GM12878 (cell line): ENCODE data around the gene TDRD7. TPM values are rescaled to one million over a fixed set of nuclear protein-coding genes. Genes with fewer than 3 reads are reported as not detected.

Experiments
- HDAC6 ChIP-seq: fragments of 200-600 bp; sonication (generic); IDR thresholded peaks from one replicate; pipeline ENCODE4 v1.8.0; 2017; ENCODE audit warnings: antibody characterized with exemption; ENCODE audit not compliant: unreplicated experiment
- NRF1 ChIP-seq: conservative IDR thresholded peaks from 2 replicates; pipeline ENCODE4 v1.6.1; 2011; ENCODE audit warnings: mild to moderate bottlenecking, low read depth, low read length, improper control_type of control experiment
- SREBF1 ChIP-seq: IDR thresholded peaks from 2 replicates; pipeline ENCODE4 v1.6.1; 2012; ENCODE audit warnings: mild to moderate bottlenecking, low read length
- ZNF622 ChIP-seq: fragments of 450-650 bp; IDR thresholded peaks from 2 replicates; pipeline ENCODE4 v1.6.1; 2017; ENCODE audit warnings: mild to moderate bottlenecking, inconsistent platforms
- ZZZ3 ChIP-seq: IDR thresholded peaks from 2 replicates; pipeline ENCODE4 v1.6.1; 2011; ENCODE audit warnings: low read depth; ENCODE audit not compliant: control insufficient read depth, insufficient read length
- polyA plus RNA-seq, 11 experiments: library from polyadenylated mRNA; depleted of rRNA in 4 of 11; unstranded in 6 of 11; stranded (reverse) in 5 of 11; fragments of >200 nt; fragmentation: Nextera tagmentation in 4 of 11; fragmentation: Illumina TruSeq in 1 of 11; extraction: Ambion mirVana in 4 of 11; extraction: Trizol in 1 of 11; gene quantifications; 1 replicate in 1 of 11; 2 replicates in 10 of 11; pipeline versions ENCODE4 v1.2.1 to v1.2.3, GENCODE V29; 2011 to 2016; ENCODE audit warnings: inconsistent platforms in 2 of 11, missing spikeins in 2 of 11, low read depth in 1 of 11
- total RNA-seq, 4 experiments: library from RNA; depleted of rRNA in 3 of 4; stranded (reverse); fragments of >200 nt in 3 of 4; fragmentation: Illumina TruSeq in 1 of 4; extraction: Trizol in 1 of 4; gene quantifications; 2 replicates each; pipeline versions ENCODE4 v1.2.1 to v1.2.3, GENCODE V29; 2013 to 2021
- TF ChIP-seq, protein P1 (sequence below): fragments of 450-650 bp; IDR thresholded peaks from 2 replicates; pipeline ENCODE4 v1.6.1; 2017; ENCODE audit warnings: mild to moderate bottlenecking, moderate library complexity
- TF ChIP-seq, protein P2 (sequence below): IDR thresholded peaks from 2 replicates; pipeline ENCODE4 v1.6.1; 2012; ENCODE audit warnings: mild to moderate bottlenecking, low read depth, low read length
- TF ChIP-seq, protein P3 (sequence below), 3 experiments: IDR thresholded peaks in 2 of 3; conservative IDR thresholded peaks in 1 of 3; 2 replicates each; pipeline ENCODE4 v1.5.1; 2011; ENCODE audit warnings: low read depth in 3 of 3, low read length in 3 of 3, mild to moderate bottlenecking in 3 of 3, control low read depth in 2 of 3, moderate library complexity in 2 of 3, inconsistent platforms in 1 of 3, mixed read lengths in 1 of 3; ENCODE audit not compliant: control insufficient read depth in 2 of 3, insufficient read depth in 1 of 3; ENCODE audit errors: extremely low read depth in 1 of 3
- TF ChIP-seq, protein P4 (sequence below): fragments of 450-650 bp; IDR thresholded peaks from 2 replicates; pipeline ENCODE4 v1.6.1; 2016; ENCODE audit warnings: mild to moderate bottlenecking

Gene TDRD7
- total and polyA plus RNA-seq, 10 of the 15 experiments (the other 5 are each of a cell fraction or from before 2014, with no cell fraction given): 5.7 to 26.4 (median 16.2) TPM

DNA sequence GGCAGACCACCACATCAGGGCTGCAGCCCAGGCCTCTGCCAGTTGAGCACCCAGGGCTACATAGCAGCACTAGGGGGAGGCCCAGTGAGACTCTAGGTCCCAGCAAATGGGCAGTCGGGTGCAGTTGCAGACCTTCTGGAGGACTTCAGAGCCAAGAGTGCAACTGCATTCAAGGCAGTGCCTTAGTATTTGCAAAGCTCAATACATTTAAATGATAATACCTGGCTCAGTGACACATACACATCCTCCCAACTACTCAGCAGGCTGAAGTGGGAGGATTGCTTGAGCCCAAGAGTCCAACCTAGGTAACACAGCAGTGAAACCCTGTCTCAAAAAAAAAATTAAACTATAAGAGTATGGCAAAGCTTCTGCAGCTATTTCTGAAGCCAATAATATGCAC, 51.0 kb downstream of the TDRD7 start (continued):
- TF ChIP-seq NRF1 (no peak), ZNF622 (no peak), HDAC6 (no peak), ZZZ3 (no peak), SREBF1 (no peak)
- TF ChIP-seq, protein P1, sequence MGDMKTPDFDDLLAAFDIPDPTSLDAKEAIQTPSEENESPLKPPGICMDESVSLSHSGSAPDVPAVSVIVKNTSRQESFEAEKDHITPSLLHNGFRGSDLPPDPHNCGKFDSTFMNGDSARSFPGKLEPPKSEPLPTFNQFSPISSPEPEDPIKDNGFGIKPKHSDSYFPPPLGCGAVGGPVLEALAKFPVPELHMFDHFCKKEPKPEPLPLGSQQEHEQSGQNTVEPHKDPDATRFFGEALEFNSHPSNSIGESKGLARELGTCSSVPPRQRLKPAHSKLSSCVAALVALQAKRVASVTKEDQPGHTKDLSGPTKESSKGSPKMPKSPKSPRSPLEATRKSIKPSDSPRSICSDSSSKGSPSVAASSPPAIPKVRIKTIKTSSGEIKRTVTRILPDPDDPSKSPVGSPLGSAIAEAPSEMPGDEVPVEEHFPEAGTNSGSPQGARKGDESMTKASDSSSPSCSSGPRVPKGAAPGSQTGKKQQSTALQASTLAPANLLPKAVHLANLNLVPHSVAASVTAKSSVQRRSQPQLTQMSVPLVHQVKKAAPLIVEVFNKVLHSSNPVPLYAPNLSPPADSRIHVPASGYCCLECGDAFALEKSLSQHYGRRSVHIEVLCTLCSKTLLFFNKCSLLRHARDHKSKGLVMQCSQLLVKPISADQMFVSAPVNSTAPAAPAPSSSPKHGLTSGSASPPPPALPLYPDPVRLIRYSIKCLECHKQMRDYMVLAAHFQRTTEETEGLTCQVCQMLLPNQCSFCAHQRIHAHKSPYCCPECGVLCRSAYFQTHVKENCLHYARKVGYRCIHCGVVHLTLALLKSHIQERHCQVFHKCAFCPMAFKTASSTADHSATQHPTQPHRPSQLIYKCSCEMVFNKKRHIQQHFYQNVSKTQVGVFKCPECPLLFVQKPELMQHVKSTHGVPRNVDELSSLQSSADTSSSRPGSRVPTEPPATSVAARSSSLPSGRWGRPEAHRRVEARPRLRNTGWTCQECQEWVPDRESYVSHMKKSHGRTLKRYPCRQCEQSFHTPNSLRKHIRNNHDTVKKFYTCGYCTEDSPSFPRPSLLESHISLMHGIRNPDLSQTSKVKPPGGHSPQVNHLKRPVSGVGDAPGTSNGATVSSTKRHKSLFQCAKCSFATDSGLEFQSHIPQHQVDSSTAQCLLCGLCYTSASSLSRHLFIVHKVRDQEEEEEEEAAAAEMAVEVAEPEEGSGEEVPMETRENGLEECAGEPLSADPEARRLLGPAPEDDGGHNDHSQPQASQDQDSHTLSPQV: no peak
- TF ChIP-seq, protein P2, sequence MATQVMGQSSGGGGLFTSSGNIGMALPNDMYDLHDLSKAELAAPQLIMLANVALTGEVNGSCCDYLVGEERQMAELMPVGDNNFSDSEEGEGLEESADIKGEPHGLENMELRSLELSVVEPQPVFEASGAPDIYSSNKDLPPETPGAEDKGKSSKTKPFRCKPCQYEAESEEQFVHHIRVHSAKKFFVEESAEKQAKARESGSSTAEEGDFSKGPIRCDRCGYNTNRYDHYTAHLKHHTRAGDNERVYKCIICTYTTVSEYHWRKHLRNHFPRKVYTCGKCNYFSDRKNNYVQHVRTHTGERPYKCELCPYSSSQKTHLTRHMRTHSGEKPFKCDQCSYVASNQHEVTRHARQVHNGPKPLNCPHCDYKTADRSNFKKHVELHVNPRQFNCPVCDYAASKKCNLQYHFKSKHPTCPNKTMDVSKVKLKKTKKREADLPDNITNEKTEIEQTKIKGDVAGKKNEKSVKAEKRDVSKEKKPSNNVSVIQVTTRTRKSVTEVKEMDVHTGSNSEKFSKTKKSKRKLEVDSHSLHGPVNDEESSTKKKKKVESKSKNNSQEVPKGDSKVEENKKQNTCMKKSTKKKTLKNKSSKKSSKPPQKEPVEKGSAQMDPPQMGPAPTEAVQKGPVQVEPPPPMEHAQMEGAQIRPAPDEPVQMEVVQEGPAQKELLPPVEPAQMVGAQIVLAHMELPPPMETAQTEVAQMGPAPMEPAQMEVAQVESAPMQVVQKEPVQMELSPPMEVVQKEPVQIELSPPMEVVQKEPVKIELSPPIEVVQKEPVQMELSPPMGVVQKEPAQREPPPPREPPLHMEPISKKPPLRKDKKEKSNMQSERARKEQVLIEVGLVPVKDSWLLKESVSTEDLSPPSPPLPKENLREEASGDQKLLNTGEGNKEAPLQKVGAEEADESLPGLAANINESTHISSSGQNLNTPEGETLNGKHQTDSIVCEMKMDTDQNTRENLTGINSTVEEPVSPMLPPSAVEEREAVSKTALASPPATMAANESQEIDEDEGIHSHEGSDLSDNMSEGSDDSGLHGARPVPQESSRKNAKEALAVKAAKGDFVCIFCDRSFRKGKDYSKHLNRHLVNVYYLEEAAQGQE: no peak
- TF ChIP-seq, protein P3, sequence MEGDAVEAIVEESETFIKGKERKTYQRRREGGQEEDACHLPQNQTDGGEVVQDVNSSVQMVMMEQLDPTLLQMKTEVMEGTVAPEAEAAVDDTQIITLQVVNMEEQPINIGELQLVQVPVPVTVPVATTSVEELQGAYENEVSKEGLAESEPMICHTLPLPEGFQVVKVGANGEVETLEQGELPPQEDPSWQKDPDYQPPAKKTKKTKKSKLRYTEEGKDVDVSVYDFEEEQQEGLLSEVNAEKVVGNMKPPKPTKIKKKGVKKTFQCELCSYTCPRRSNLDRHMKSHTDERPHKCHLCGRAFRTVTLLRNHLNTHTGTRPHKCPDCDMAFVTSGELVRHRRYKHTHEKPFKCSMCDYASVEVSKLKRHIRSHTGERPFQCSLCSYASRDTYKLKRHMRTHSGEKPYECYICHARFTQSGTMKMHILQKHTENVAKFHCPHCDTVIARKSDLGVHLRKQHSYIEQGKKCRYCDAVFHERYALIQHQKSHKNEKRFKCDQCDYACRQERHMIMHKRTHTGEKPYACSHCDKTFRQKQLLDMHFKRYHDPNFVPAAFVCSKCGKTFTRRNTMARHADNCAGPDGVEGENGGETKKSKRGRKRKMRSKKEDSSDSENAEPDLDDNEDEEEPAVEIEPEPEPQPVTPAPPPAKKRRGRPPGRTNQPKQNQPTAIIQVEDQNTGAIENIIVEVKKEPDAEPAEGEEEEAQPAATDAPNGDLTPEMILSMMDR (IDR thresholded peaks at IDR 0.05 in 2 of 3, conservative IDR thresholded peaks at IDR 0.05 in 1 of 3; ENCODE audit: control insufficient read depth in 2 of 3, extremely low read depth in 1 of 3, insufficient read depth in 1 of 3, low read depth in 3 of 3, low read length in 3 of 3): no peak
- TF ChIP-seq, protein P4, sequence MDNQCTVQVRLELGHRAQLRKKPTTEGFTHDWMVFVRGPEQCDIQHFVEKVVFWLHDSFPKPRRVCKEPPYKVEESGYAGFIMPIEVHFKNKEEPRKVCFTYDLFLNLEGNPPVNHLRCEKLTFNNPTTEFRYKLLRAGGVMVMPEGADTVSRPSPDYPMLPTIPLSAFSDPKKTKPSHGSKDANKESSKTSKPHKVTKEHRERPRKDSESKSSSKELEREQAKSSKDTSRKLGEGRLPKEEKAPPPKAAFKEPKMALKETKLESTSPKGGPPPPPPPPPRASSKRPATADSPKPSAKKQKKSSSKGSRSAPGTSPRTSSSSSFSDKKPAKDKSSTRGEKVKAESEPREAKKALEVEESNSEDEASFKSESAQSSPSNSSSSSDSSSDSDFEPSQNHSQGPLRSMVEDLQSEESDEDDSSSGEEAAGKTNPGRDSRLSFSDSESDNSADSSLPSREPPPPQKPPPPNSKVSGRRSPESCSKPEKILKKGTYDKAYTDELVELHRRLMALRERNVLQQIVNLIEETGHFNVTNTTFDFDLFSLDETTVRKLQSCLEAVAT: no peak
